Eye (tissue), 1 donor: ENCODE data around the gene EPB41L1.
A peak's percentile ranks its signal among the peaks of the same experiment; 100 is the strongest.
"Not testable (repeated sequence)": the region's sequence is repeated elsewhere in the genome, so short reads cannot be mapped to it uniquely, and the experiment has no call there.

Experiments used
- DNase-seq: peaks from one replicate; pipeline ENCODE4 v3.0.0-alpha.2; 2015

The EPB41L1 gene

GRCh38 chr20:36126836-36127527 is 27.6 kb upstream of the EPB41L1 start:
- DNase-seq: peak; percentile 27

GRCh38 chr20:36128463-36129159 is 25.9 kb upstream of the EPB41L1 start:
- peak; percentile 33 for DNase-seq

- no peak for DNase-seq
Observed at GRCh38 chr20:36129160-36129543, 25.4 kb upstream of the EPB41L1 start.

GRCh38 chr20:36130390-36130789 is 24.1 kb upstream of the EPB41L1 start:
- no peak for DNase-seq

GRCh38 chr20:36132802-36133211 is 21.7 kb upstream of the EPB41L1 start:
- no peak for DNase-seq

GRCh38 chr20:36133821-36134220 is 20.7 kb upstream of the EPB41L1 start:
- no peak for DNase-seq

- no peak for DNase-seq
Observed at GRCh38 chr20:36135159-36135558, 19.4 kb upstream of the EPB41L1 start.

GRCh38 chr20:36135821-36136220 is 18.7 kb upstream of the EPB41L1 start:
- DNase-seq: no peak

- not testable (repeated sequence) for DNase-seq
Observed at GRCh38 chr20:36137313-36137712, 17.2 kb upstream of the EPB41L1 start.

- DNase-seq: no peak
Observed at GRCh38 chr20:36141310-36141709, 13.2 kb upstream of the EPB41L1 start.

- DNase-seq: no peak
Observed at GRCh38 chr20:36144336-36144735, 10.2 kb upstream of the EPB41L1 start.

GRCh38 chr20:36145877-36146707 is 8.4 kb upstream of the EPB41L1 start:
- no peak for DNase-seq

GRCh38 chr20:36147690-36148089 is 6.8 kb upstream of the EPB41L1 start:
- DNase-seq: no peak

GRCh38 chr20:36148439-36148838 is 6.1 kb upstream of the EPB41L1 start:
- DNase-seq: no peak

- DNase-seq: no peak
Observed at GRCh38 chr20:36149012-36149411, 5.5 kb upstream of the EPB41L1 start.

GRCh38 chr20:36149469-36149868 is 5.1 kb upstream of the EPB41L1 start:
- no peak for DNase-seq

- no peak for DNase-seq
Observed at GRCh38 chr20:36150489-36150846, 4.1 kb upstream of the EPB41L1 start.

GRCh38 chr20:36150847-36151539 is 3.5 kb upstream of the EPB41L1 start:
- no peak for DNase-seq

GRCh38 chr20:36152261-36152660 is 2.3 kb upstream of the EPB41L1 start:
- peak; percentile 43 for DNase-seq

- DNase-seq: no peak
Observed at GRCh38 chr20:36153204-36153603, 1.3 kb upstream of the EPB41L1 start.

GRCh38 chr20:36153736-36154699 is 522 bp upstream of the EPB41L1 start:
- peak; percentile 89 for DNase-seq

GRCh38 chr20:36155629-36155971 is 1.1 kb downstream of the EPB41L1 start:
- DNase-seq: no peak
